ENCODE measurements around the gene PACRGL.

- TF ChIP-seq CTCF (IDR thresholded peaks at IDR 0.05; ENCODE audit: low read length): no peak
- TF ChIP-seq EZH2 (IDR thresholded peaks at IDR 0.05; ENCODE audit: borderline replicate concordance, low read length): no peak
Observed at GRCh38 chr4:20682853-20683252, 17.4 kb upstream of the PACRGL start.

Measured in OCI-LY1 (cell line).